ENCODE data around the gene SYNPR.

DNA sequence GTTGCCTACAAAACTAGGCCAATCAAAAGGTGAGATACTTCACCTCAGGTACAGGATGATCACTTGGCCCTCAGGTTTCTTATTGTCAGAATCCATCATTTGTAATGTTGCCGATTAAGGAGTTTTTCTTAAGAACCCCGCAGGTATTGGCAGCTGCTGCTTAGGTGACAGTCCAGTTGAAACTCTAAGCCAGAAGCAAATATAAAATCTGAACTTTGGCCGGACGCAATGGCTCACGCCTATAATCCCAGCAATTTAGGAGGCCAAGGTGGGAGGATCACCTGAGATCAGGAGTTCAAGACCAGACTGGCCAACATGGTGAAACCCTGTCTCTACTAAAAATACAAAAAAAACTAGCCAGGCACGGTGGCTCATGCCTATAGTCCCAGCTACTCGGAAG, 331.3 kb downstream of the SYNPR start:
- TF ChIP-seq POLR2AphosphoS5 (IDR thresholded peaks at IDR 0.05) (no peak), CTCF (IDR thresholded peaks at IDR 0.05) (no peak)
